MM.1S (cell line): ENCODE data around the gene CD244.

ENCODE experiments used
- DNase-seq: peaks from one replicate; pipeline ENCODE4 v3.0.0-alpha.2; 2015
- H2AFZ ChIP-seq: fragments of 300-600 bp; sonication (generic); 2 replicates; pipeline ENCODE4 v1.6.0; 2016; ENCODE audit warnings: antibody characterized with exemption, low read length
- H3F3A ChIP-seq: fragments of 300-600 bp; sonication (generic); 2 replicates; pipeline ENCODE4 v1.6.1; 2016; ENCODE audit warnings: mild to moderate bottlenecking, antibody characterized with exemption, low read length, moderate library complexity, mixed read lengths; ENCODE audit not compliant: insufficient read depth
- H3K27ac ChIP-seq: fragments of 300-600 bp; sonication (generic); 2 replicates; pipeline ENCODE4 v1.5.1; 2016; ENCODE audit warnings: mild to moderate bottlenecking, low read length
- H3K27me3 ChIP-seq: fragments of 300-600 bp; sonication (generic); replicated peaks from 2 replicates; pipeline ENCODE4 v1.6.0; 2016; ENCODE audit warnings: low read length; ENCODE audit not compliant: insufficient read depth
- H3K36me3 ChIP-seq: fragments of 300-600 bp; sonication (generic); replicated peaks from 2 replicates; pipeline ENCODE4 v1.6.1; 2016; ENCODE audit warnings: mild to moderate bottlenecking, low read length, mixed read lengths; ENCODE audit not compliant: insufficient read depth
- H3K4me1 ChIP-seq: fragments of 300-600 bp; sonication (generic); 2 replicates; pipeline ENCODE4 v1.6.1; 2016; ENCODE audit warnings: low read length, mixed read lengths
- H3K4me2 ChIP-seq: fragments of 300-600 bp; sonication (generic); 2 replicates; pipeline ENCODE4 v1.6.0; 2016; ENCODE audit warnings: low read depth, low read length
- H3K4me3 ChIP-seq: fragments of 300-600 bp; sonication (generic); 2 replicates; pipeline ENCODE4 v1.5.1; 2016; ENCODE audit warnings: low read length, mixed read lengths
- H3K79me2 ChIP-seq: fragments of 300-600 bp; sonication (generic); 2 replicates; pipeline ENCODE4 v1.6.1; 2016; ENCODE audit warnings: mixed run types, low read length, mixed read lengths
- H3K9ac ChIP-seq: fragments of 300-600 bp; sonication (generic); 2 replicates; pipeline ENCODE4 v1.6.1; 2016; ENCODE audit warnings: low read length, mixed read lengths
- H3K9me2 ChIP-seq: fragments of 300-600 bp; sonication (generic); replicated peaks from 2 replicates; pipeline ENCODE4 v1.6.1; 2016; ENCODE audit warnings: mild to moderate bottlenecking, low read length, mixed read lengths; ENCODE audit not compliant: insufficient read depth
- H3K9me3 ChIP-seq: fragments of 300-600 bp; sonication (generic); replicated peaks from 2 replicates; pipeline ENCODE4 v1.6.1; 2016; ENCODE audit warnings: mild to moderate bottlenecking, low read length, mixed read lengths; ENCODE audit not compliant: insufficient read depth
- H4K20me1 ChIP-seq: fragments of 300-600 bp; sonication (generic); 2 replicates; pipeline ENCODE4 v1.6.1; 2016; ENCODE audit warnings: mild to moderate bottlenecking, low read length, moderate library complexity, mixed read lengths; ENCODE audit not compliant: insufficient read depth
- CTCF ChIP-seq: fragments of 300-600 bp; sonication (generic); IDR thresholded peaks from 2 replicates; pipeline ENCODE4 v1.5.1; 2016; ENCODE audit warnings: antibody characterized with exemption, low read length, mixed read lengths
- EZH2 ChIP-seq: fragments of 300-600 bp; sonication (generic); optimal IDR thresholded peaks from 2 replicates; pipeline ENCODE3; 2017; ENCODE audit warnings: low read depth, mild to moderate bottlenecking, antibody characterized with exemption, low read length, mixed read lengths
- EZH2phosphoT487 ChIP-seq: fragments of 300-600 bp; sonication (generic); IDR thresholded peaks from 2 replicates; pipeline ENCODE4 v1.6.1; 2018; ENCODE audit warnings: antibody characterized with exemption, low read length

Gene CD244

GRCh38 chr1:160858507-160858906 lies 4.2 kb downstream of the CD244 start:
- Histone ChIP-seq H3K4me2 (no peak overlapping the region), H3K79me2 (no peaks in the 10 kb centered on the region), H3F3A (no peaks in the 10 kb centered on the region), H4K20me1 (no peaks in the 10 kb centered on the region), H2AFZ (no peak overlapping the region), H3K9me3 (no peaks in the 10 kb centered on the region), H3K36me3 (no peaks in the 10 kb centered on the region), H3K9me2 (no peaks in the 10 kb centered on the region), H3K4me1 (no peaks in the 10 kb centered on the region), H3K9ac (no peak overlapping the region), H3K27ac (no peak overlapping the region), H3K27me3 (no peaks in the 10 kb centered on the region), H3K4me3 (no peak overlapping the region)
- DNase-seq: no peak
- TF ChIP-seq CTCF (no peak), EZH2phosphoT487 (no peak), EZH2 (no peak)

GRCh38 chr1:160858097-160858496 lies 4.6 kb downstream of the CD244 start:
- no peaks in the 10 kb centered on the region for H3K9me2 ChIP-seq
- no peak overlapping the region for H3K4me3 ChIP-seq
- H3F3A ChIP-seq: no peaks in the 10 kb centered on the region
- no peaks in the 10 kb centered on the region for H3K36me3 ChIP-seq
- DNase-seq: no peak
- H3K9me3 ChIP-seq: no peaks in the 10 kb centered on the region
- H4K20me1 ChIP-seq: no peaks in the 10 kb centered on the region
- no peak overlapping the region for H3K4me2 ChIP-seq
- no peaks in the 10 kb centered on the region for H3K27me3 ChIP-seq
- H3K4me1 ChIP-seq: no peaks in the 10 kb centered on the region
- H3K79me2 ChIP-seq: no peaks in the 10 kb centered on the region
- H2AFZ ChIP-seq: no peak overlapping the region
- no peak overlapping the region for H3K9ac ChIP-seq
- no peak for TF ChIP-seq EZH2phosphoT487
- no peak overlapping the region for H3K27ac ChIP-seq

GRCh38 chr1:160855181-160855981 lies 7.3 kb downstream of the CD244 start:
- no peak overlapping the region for H3K9ac ChIP-seq
- H3K4me2 ChIP-seq: no peak overlapping the region
- H3K4me1 ChIP-seq: no peaks in the 10 kb centered on the region
- no peaks in the 10 kb centered on the region for H3K36me3 ChIP-seq
- H3K4me3 ChIP-seq: no peak overlapping the region
- no peaks in the 10 kb centered on the region for H3K9me3 ChIP-seq
- no peaks in the 10 kb centered on the region for H4K20me1 ChIP-seq
- H2AFZ ChIP-seq: peak overlapping the region; percentile 8; the same call in 1 of the 2 replicates
- no peak overlapping the region for H3K27ac ChIP-seq
- TF ChIP-seq CTCF (no peak), EZH2phosphoT487 (no peak), EZH2 (no peak)
- H3K79me2 ChIP-seq: no peaks in the 10 kb centered on the region
- H3K27me3 ChIP-seq: no peaks in the 10 kb centered on the region
- no peak for DNase-seq
- H3K9me2 ChIP-seq: no peaks in the 10 kb centered on the region
- no peaks in the 10 kb centered on the region for H3F3A ChIP-seq

- Histone ChIP-seq H2AFZ (no peak overlapping the region), H3K4me1 (no peaks in the 10 kb centered on the region), H3K79me2 (no peaks in the 10 kb centered on the region)
Observed at GRCh38 chr1:160853754-160854153, 8.9 kb downstream of the CD244 start.

More at GRCh38 chr1:160853754-160854153, 8.9 kb downstream of the CD244 start:
- Histone ChIP-seq H3K27me3 (no peaks in the 10 kb centered on the region), H3K4me3 (no peak overlapping the region), H3K36me3 (no peaks in the 10 kb centered on the region), H3K27ac (no peak overlapping the region), H3K4me2 (no peak overlapping the region), H3K9me2 (no peaks in the 10 kb centered on the region), H4K20me1 (no peaks in the 10 kb centered on the region), H3K9ac (no peak overlapping the region), H3F3A (no peaks in the 10 kb centered on the region), H3K9me3 (no peaks in the 10 kb centered on the region)
- DNase-seq: no peak
- no peak for TF ChIP-seq EZH2phosphoT487
